GM12872 (cell line): ENCODE measurements around the gene SGSH.
A peak's percentile ranks its signal among the peaks of the same experiment; 100 is the strongest.

Source experiments
- TF ChIP-seq, protein P1 (sequence below): IDR thresholded peaks from 3 replicates; pipeline ENCODE4 v1.5.1; 2011; ENCODE audit warnings: low read depth, mild to moderate bottlenecking, low read length, moderate library complexity; ENCODE audit not compliant: insufficient read depth

SGSH gene

DNA sequence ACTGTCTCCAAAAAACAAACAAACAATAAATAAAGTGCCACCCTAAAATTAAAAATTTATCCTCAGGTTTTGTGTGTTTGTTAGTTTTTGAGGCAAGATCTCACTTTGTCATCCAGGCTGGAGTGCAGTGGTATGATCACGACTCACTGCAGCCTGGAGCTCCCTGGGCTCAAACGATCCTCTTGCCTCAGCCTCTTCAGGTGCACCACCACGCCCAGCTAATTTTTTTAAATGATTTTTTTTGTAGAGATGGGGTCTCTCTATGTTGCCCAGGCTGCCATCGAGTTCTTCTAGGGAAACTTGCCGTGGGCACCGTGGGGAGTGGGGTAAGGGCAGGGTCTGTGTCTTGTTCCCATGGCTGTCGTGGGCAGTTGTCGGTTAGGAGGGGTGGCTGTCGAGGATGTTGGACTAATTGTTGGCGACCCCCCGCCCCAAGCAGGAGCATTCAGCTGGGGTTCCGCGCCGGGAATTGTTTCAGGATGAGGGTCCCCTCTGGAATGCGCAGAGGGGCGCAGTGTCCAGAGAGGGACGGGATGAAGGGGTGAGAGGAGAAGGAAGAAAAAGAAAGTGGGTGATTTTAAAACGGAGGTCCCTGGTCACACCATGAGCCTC is 39.4 kb upstream of the SGSH start:
- TF ChIP-seq, protein P1, sequence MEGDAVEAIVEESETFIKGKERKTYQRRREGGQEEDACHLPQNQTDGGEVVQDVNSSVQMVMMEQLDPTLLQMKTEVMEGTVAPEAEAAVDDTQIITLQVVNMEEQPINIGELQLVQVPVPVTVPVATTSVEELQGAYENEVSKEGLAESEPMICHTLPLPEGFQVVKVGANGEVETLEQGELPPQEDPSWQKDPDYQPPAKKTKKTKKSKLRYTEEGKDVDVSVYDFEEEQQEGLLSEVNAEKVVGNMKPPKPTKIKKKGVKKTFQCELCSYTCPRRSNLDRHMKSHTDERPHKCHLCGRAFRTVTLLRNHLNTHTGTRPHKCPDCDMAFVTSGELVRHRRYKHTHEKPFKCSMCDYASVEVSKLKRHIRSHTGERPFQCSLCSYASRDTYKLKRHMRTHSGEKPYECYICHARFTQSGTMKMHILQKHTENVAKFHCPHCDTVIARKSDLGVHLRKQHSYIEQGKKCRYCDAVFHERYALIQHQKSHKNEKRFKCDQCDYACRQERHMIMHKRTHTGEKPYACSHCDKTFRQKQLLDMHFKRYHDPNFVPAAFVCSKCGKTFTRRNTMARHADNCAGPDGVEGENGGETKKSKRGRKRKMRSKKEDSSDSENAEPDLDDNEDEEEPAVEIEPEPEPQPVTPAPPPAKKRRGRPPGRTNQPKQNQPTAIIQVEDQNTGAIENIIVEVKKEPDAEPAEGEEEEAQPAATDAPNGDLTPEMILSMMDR: no peak

DNA sequence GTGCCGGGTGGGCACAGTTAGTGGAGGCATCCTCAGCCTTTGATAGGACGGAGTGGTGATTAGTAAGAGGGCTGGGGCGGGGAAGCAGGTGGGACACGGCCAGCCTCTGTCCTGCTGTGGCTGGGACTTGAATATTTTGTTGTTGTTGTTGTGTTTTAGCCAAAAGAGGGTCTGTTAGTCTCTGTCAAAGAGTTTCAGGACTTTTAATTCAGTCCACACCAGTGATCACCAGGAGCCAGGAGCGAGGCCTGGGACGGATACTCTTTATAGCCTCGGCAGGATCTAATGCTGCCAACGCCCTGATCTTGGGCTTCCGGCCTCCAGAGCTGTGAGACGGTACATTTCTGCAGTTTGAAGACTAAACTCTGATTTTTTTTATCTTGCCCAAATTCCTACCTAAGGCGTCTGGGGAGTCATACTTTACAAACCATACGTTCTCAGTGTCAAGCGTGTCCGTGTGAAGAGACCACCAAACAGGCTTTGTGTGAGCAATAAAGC is 37.6 kb upstream of the SGSH start:
- TF ChIP-seq, protein P1: no peak

DNA sequence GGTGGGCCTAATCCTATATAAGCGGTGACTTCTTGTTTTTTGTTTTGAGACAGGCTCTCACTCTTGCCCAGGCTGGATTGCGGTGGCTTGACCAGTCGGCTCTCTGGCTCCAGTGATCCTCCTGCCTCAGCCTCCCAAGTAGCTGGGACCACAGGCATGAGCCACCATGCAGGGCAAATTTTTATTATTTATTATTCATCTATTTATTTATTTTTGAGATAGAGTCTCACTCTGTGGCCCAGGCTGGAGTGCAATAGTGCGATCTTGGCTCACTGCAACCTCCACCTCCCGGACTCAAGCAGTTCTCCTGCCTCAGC is 35.9 kb upstream of the SGSH start:
- TF ChIP-seq, protein P1: no peak

DNA sequence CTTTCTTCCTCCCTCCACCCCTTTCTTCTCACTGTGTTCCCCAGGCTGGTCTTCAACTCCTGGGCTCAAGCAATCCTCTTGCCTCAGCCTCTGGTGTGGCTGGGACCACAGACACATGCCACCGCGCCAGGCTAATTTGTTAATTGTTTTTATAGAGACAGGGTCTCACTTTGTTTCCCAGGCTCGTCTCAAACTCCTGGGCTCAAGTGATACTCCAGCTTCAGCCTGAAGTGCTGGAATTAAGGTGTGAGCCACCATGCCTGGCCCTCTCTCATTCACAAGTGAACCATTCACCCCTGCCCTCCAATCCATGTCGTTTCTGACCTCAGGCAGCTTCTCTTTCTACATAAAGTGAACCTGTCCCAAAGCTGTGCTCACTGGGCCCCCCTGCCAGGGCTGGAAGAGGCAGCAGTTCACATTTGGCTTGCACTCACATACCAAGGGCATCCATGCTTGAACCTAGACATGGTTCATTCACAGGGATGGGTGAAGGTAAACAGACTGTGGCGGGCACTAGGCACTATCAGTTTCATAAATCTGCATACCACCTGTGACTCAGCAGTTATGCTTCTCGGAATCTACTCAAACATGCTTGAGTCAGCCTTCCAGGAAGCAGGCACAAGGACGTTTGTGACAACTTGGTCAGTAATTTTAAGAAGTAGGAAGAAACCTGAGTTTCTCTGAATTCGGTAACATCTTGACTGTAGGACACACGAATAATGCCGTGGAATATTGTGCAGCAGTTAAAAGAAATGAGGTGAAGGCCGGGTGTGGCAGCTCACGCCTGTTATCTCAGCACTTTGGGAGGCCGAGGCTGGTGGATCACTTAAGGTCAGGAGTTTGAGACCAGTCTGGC is 34.5 kb upstream of the SGSH start:
- TF ChIP-seq, protein P1: no peak

- TF ChIP-seq, protein P1: no peak
Measured at GRCh38 chr17:80253631-80254395, 33.7 kb upstream of the SGSH start.

GRCh38 chr17:80252871-80253270 is 32.7 kb upstream of the SGSH start:
- TF ChIP-seq, protein P1: peak; percentile 87

- TF ChIP-seq, protein P1: no peak
Measured at GRCh38 chr17:80251966-80252365, 31.8 kb upstream of the SGSH start.
